SH-SY5Y (cell line): Measurements from ENCODE around the gene SACS.

Source experiments
- GATA2 ChIP-seq: IDR thresholded peaks from 2 replicates; pipeline ENCODE4 v1.6.1; 2011; ENCODE audit warnings: mild to moderate bottlenecking, low read depth, low read length
- GATA3 ChIP-seq: IDR thresholded peaks from 2 replicates; pipeline ENCODE4 v1.6.1; 2011; ENCODE audit warnings: low read depth, mild to moderate bottlenecking, low read length, moderate library complexity

The SACS gene

GRCh38 chr13:23433171-23434153, at the start of gene SACS:
TSS of gene SACS (minus strand) at chr13:23433702. CDS start at chr13:23411239, 22,463 bp downstream.
- TF ChIP-seq GATA2: no peak
- TF ChIP-seq GATA3: no peak

GRCh38 chr13:23480324-23480723, 46.8 kb upstream of the SACS start:
- TF ChIP-seq GATA2 (no peak), GATA3 (no peak)

- no peak for TF ChIP-seq GATA3
- TF ChIP-seq GATA2: no peak
Observed at GRCh38 chr13:23477101-23477500, 43.6 kb upstream of the SACS start.

GRCh38 chr13:23473221-23473620, 39.7 kb upstream of the SACS start:
- TF ChIP-seq GATA2: no peak
- no peak for TF ChIP-seq GATA3

GRCh38 chr13:23472189-23472588, 38.7 kb upstream of the SACS start:
- no peak for TF ChIP-seq GATA2

- TF ChIP-seq GATA3: no peak
- no peak for TF ChIP-seq GATA2
Observed at GRCh38 chr13:23470790-23471614, 37.5 kb upstream of the SACS start.

GRCh38 chr13:23469951-23470421, 36.5 kb upstream of the SACS start:
- TF ChIP-seq GATA3 (no peak), GATA2 (no peak)

GRCh38 chr13:23468811-23469210, 35.3 kb upstream of the SACS start:
- TF ChIP-seq GATA3 (peak; percentile 63), GATA2 (peak; percentile 89)

GRCh38 chr13:23467932-23468278, 34.4 kb upstream of the SACS start:
- no peak for TF ChIP-seq GATA2
- no peak for TF ChIP-seq GATA3

GRCh38 chr13:23467048-23467931, 33.8 kb upstream of the SACS start:
- peak; percentile 58 for TF ChIP-seq GATA2
- TF ChIP-seq GATA3: peak; percentile 67

GRCh38 chr13:23466144-23467002, 32.9 kb upstream of the SACS start:
- TF ChIP-seq GATA2 (no peak), GATA3 (no peak)

- TF ChIP-seq GATA2 (no peak), GATA3 (no peak)
Observed at GRCh38 chr13:23463661-23464060, 30.2 kb upstream of the SACS start.
